HG02588 (cell line): ENCODE measurements around the gene ATP1A2.
A peak's percentile ranks its signal among the peaks of the same experiment; 100 is the strongest.

Experiments used
- ATAC-seq: cut with Tn5 transposase; IDR thresholded peaks from one replicate; pipeline ENCODE4 v1.9.1; 2021; ENCODE audit warnings: mild to moderate bottlenecking, moderate library complexity; ENCODE audit not compliant: unreplicated experiment

ATP1A2 gene

DNA sequence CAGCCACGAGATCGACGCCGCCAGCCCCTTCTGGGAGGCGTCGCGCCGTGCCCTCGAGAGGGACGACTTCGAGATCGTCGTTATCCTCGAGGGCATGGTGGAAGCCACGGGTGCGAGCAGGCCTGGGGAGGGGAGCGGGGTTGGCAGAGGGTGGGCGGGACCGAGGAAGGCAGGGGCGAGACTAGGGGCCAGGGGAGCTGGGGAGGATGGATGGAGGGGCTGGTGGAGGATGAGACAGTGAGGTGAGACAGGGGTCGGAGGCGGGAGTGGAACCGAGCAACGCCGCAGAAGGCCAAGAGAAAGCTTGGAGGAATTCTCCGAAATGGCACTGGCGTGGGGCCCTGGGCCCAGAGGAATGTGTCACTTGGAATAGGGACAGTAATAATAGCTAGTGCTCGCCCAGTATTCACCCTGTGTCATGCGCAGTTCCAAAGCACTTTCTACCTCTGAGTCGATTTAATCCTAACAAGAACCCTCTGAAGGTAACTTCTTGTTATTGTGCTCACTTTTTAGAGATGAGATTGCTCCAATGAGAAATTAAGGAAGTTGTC is 30.7 kb upstream of the ATP1A2 start:
- ATAC-seq: no peak

DNA sequence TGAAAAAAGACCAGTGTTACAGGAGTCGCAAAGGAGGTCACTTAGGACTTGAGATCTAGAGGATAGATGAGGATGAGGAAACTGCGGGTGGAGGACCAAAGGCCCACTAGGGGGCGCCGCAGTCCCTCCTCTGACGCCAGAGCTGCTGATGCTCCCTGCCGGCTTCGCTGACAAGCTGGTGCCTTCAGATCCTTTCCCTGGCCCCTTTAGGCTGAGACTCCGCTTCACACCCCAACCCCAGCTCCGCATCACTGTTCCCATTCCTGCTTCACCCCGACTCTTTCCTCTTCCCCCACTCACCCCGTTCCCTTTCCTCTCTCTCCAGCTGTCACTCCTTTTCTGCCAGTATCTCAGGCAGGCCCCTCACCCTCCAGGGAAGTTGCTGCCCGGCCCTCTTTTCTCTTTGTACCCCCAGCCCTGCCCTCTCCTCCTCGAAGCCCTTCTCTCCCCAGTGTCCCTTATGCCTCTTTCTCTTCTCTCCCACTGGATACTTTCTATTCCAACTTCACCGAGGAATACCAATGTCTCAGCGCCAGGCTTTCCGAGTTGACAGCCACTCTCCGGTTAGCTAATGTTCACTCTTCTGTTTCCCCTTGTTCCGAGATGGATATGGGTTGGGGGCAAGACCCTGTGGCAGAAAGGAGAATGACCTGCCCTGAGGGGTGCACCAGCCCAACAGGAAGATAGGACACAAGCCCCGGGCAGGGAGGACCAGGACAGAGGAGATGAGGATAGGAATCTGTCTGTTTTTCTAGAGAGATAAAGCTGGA is 29.7 kb upstream of the ATP1A2 start:
- no peak for ATAC-seq

DNA sequence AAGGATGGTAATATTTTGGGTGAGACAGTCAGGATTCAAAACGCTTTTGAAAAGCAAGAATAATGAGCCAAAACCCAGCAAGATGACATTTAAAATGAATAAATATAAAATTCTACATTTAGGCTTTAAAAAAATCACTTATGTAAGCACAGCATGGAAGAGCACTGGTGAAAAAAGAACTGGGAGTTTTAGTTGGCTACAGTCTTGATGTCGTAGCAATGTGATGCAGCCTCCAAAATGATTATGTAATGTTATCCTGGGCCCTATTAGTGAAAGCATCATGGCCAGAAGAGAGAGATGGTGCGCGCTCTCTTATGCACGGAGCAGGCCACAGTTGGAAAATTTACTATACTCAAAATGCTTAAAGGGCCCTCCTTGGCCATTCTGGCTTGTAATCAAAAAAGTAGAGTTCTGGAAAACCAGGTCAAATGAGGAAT is 29.1 kb upstream of the ATP1A2 start:
- no peak for ATAC-seq

DNA sequence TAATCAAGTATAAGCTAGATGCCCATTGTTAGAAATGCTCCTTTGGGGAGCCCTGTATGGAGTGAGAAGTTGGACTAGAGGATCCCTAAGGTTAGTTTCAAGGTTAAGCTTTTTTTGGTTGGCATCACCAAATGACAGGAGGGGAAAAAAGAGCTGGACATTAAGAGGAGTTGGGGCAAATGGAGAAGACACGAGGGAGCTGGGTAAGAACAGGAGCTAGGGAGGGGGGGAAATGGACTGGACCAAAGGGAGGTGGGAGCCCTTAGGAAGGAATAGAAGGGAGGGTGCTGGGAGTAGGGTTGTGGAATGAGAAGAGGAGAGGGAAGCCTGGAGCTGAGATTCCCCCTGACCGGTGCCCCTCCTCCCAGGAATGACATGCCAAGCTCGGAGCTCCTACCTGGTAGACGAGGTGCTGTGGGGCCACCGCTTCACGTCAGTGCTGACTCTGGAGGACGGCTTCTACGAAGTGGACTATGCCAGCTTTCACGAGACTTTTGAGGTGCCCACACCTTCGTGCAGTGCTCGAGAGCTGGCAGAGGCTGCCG is 28.4 kb upstream of the ATP1A2 start:
- ATAC-seq: no peak

DNA sequence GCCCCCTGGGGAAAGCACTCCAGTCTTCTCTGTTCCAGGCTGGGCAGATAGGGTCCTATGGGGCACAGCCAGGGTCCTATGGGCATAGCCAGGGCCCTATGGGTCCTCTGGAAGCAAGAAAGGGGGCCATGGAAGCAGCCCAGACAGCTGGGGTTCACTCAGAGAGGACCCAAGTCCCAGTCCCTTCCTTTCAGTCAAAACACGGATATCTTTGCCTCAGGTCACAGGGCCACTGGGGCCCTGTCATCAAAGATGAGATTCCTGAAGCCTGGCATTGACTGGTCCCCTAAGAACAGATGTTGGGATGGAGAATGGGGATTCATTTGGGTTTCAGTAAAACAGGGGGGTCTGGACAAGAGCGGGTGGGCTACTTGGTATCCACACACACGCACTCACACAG is 25.7 kb upstream of the ATP1A2 start:
- ATAC-seq: no peak

DNA sequence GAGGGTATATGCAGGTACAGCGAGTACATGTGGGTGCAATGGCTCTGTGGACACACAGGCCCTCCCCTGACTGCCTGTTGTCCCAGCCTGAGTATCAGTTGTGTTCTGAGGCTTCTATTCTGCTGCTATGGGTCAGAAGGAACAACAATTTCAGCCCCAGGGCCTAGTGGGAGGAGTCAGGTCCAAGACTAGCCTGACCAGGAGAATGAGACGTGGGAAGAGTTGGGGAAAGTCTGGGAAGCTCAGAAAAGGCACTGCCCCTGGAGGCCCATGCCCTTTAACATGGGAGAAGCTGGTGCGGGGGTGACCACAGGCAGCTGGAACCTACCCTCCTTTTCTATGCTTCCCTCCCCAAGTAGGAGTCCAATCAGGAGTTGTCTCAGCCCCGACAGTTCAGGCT is 24.8 kb upstream of the ATP1A2 start:
- no peak for ATAC-seq

DNA sequence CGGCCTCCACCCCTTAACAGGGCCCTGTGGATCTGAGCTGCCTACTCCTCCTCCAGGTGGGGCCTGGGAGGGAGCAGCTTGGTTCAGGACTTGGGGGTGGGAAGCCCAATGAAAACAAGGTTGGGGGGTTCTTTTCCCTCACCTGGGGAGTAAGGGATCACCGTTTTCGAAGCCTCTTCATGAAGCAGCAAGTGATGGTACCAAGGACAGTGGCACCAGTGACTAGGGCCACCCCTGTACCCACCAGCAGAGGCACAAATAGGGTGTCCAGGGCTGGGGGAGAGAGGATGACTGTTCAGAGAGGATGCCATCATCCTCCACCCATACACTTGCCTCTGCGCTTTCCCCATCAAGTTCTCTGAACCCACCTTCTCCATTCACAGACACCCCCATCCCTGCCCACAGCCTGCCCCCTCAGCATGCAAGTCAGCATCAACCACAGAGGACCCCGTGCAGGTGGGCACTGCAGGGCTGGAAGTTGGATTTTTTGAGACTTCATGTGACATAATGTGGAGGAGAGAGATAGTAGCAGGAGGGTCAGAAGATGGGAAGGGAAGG is 23.8 kb upstream of the ATP1A2 start:
- ATAC-seq: no peak

DNA sequence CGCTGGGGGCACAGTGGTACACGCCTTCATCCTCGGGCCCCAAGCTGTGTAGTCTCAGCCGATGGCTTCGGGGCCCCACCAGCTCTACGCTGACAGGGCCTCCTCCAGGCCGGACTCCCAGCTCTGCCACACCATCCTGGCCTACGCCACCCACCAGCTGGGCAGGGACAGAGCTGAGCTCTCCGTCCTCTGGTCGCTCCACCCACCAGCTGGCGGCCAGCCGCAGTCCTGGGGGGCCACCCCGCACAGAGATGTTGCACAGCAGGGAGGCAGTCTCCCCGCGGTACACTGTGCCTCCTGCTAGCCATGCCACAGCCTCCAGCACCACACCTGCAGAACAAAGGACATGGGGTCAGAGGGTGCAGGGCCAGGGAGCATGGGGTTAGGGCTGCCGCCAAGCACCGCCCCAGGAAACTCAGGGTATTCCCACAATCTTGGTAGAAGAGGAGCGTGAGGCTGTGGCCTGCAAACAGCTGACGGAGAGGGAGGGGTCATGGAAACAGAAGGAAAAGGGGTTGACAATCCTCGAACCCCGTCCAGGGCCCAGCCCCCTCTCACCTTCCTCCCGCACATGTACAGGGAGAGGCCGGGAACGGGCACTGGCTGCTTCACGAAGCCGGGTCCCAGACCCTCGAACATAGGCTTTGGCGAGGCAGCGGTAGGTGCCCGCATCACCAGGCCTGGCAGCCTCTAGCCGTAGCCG is 23.0 kb upstream of the ATP1A2 start:
- ATAC-seq: no peak

DNA sequence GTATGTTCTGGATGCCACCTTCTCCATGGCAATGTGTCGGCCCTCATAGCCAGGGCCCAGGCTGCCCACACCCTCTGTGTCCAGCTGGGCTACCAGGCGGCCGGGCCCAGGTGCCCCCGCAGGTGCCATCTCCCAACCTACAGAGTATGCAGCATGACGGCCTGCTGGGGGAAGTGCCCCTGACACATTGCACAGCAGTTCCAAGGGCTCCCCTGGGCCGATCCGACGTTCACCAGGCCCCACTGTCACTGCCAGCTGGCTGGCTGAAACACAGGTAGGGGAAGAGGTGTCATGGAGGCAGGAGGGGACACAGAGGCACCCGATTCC is 22.5 kb upstream of the ATP1A2 start:
- ATAC-seq: no peak

DNA sequence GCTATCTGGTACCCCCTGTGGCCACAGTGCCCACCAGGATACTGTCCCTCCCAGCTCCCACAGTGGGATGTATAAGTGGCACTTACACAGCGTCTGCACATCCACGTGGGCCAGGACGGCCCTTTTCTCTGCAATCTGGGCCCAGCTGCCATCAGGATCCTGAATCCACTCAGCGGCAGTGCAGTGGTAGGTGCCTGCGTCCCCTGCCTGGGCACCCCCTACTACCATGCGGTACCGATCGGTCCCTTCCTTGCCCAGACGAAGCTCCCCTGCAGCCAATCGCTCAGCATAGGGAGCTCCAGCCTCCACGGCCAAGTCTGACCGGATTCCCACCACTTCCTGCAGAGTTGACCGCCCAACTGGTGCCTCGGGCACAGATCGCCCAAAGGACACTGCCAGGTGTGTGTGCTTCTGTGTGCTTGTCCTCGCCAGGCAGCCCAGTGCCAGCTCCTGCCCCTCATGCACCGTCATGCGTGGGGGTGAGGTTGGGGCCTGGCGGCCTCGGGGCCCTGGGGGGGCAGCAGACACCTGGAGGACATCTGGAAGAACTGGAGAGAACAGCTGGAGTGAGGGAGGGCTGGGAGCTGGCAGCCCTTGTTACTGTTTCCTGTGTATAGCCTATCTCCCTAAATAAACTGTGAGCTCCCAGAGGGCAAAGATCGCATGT is 21.8 kb upstream of the ATP1A2 start:
- no peak for ATAC-seq

DNA sequence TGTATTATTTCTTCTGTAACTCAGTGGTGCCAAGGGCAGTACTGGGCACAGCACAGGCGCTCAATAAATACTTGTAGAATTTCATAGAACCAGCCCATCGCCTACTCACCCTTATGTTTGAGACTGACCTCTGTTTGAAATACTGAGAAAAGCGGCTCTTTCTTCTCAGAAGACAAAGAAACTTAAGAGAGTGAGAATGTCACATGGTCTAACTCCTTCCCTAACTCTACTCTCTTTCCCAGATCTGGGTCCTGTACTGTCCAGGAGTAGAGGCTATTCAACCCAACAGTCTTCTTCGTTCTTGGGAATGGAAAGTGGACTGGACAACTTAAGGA is 21.3 kb upstream of the ATP1A2 start:
- ATAC-seq: no peak

DNA sequence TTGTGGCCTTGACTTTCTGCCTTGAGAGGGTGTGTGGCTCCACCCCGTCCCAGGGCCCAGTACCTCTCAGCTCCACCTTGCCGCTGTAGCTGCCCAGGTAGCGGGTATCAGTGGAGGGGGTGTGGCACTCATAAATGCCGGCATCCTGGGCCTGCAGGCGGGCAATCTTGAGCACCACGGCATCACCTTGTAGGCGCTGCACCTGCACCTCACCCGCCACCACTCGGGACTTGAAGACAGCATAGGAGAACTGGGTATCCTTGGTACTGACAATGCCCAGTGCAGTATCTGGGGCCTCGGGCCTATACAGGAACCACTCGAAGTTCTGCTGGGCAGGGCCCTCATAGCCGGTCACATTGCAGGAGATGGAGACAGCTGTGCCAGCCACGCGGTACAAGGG is 20.8 kb upstream of the ATP1A2 start:
- no peak for ATAC-seq

DNA sequence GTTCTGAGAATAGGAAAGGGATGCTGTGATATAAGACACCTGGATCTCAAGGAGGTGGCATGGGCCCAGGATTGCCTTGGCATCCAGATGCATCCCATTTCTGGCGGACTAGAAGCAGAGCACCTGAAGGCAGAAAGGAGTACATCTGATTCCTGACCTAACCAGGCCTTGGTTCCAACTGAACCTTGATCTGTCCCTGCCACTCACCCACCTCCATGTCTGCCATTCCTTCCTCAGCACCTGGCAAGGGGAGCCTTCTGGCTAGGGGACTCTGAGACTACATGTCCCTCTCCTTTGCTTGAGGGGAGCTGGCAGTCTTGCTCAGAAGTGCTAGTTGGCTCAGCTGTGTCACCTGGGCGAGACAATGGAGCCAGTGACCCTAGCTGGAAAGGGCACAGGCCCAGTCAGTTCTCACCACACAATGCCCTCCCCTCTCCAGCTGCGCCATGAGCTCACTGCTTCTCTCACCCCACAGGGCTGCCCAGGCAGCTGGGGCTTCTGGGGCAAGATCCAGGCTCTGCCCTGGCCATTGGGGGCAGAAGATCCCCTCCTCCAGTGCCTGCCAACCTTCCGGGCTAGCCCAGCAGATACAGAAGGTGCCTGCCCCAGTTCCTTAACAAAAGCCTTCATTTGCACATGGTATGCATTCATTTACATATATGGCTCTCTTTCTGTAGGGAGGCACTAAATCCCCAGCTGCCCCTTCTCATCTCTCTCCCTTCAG is 20.0 kb upstream of the ATP1A2 start:
- ATAC-seq: no peak

DNA sequence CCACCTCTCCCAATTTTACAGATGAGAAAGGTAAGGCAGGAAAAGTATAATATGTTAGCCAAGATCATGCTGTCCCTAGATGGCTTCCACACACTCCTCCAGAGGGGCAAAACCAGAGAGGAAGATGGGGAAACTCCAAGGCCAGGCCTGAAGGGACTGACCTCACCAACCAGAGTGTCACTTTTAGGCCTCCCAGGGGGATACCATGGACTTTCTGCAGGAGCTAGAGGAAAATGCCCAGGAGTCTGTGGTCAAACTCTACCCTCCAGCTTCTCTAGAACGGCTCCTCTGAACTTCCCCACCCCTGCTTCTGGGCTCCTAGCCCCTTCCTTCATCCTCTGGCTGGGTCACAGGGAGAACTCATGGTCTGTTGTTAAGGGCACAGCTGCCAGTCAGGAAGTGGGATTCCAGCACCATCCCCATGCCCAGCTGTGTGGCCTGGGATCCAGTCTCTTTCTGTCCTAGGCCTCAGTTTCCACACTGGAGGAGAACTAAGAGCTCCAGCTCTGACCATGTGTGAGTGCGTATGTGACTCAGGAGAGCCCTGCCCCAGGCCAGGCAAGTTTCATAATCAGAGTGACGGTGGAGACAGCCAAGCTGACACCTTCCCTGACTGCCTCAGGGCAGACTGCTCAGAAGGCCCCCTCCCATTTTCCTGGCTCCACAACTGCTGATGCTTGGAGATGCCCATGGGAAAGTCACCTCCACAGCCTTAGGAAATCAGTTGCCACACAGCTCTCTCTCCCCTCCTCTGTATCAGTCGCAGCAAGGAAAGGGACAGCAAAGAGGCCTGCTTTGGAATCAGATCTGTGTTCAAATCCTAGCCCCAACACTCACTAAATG is 19.1 kb upstream of the ATP1A2 start:
- no peak for ATAC-seq

DNA sequence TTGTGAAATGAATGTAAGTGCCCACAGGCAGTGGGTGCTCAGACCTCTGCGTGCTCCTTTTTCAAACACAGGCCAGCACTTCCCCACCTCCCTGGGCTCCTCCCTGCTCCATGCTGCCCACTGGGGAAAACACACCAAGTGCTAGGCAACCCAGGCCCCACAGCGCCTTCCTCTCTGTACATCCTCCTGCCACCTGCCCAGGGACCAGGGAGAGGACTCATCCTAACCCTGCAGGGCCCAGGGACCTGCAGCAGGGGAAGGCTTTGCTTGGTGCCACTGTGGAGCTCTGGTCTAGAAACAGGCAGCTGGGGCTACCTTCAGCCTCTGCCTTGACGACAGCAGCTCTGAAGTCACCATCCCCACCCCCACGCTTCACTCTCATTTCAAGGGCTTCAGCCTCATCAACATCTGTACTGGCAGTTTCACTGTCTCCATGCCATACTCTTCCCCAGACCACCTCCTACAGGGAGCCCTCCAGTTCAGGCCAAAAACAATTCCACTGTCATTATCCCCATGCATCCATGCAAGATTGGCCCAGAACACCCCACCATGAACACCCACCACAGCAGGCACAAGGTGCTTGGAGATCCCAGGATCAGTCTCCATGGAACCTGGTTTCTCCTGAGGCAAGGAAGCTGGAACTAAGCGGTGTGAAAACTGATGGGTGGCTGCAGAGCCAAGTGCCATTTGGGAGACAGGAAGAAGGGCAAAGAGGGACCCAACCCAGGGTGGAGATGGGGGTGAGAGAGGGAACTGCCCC is 18.2 kb upstream of the ATP1A2 start:
- no peak for ATAC-seq

DNA sequence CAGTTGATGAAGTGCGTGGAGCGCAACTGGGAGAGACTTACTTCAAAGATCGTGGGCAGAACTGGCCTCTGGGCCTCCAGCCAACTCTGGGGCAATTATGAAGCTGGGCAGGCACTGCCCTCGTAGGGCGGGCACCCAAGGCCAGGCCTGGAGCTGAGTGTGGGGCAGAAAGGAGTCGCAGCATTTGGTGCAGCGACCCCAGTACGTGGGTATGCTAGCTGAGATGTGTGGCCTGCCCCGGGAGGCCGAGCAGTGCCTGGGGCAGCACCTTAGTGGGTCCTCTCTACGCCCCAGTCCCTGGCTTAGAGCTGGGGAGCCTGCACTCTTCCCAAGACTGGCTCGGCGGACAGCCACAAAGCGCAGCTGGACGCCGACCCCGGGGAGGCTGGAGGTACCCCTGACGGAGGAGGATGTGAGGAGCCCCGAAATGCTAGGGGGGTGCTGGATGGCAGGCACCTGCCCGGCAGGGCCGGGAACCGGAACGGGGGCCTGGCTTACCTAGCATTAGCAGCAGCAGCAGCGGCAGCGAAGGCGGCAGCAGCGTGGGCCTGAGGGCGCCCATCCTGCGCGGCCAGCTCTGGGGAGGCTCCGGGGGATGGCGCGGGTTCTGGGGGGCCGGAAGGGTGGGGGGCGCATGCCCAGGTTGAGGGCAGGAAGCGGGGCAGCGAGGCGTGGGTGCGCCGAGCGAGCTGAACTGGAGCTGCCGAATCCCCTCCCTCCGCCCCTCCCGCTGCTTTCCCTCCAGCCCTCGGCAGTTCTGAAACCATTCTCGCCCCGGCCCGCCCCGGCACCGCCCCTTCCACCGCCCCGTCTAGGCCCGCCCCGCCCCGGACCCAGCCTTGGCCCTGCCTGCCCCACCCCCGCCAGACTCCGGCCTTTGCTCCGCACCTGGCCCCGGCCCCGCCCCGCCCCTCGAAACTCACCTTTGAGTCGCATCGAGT is 17.4 kb upstream of the ATP1A2 start, which contains the start of gene IGSF8:
Gene IGSF8, minus strand, starts transcription at position 709 of the 941 bp plus-strand sequence. Its CDS starts 147 bp downstream, at position 562.
- ATAC-seq: peak; percentile 39

DNA sequence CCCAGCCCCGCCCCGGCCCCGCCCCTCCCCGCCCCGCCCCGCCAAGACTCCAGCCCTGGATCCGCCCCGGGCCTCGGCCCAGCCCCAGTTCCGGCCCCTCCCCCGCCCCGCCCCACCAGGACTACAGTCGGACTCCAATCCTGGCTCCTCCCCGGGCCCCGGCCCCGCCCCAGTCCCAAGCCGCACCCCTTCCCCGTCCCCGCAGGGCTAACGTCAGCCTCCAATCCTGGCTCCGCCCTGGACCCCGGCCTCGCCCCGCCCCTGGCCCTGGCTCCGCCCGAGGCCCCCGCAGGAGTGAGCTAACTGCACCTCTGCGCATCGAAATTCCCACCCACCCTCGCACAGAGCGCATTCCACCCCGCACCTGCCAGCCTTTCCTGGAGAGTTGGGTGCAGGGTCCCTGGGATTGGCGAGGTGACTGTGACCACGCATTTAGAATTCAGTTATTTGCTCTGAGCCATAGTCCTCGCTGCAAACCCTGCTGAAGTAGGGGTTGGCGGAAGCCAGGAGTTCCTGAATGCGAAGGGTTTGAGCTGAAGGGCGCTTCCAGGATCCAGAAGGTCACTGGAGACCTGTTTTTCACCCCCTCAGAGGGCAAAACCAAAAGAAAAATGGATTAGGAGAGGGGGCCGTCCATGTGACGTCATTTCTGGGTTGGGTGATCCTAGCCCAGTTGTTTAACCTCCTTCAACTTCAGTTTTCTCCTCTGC is 16.6 kb upstream of the ATP1A2 start:
- peak; percentile 79 for ATAC-seq
